Mesodermal cell (in vitro differentiated cells): ENCODE results near the gene IGF1R.

ENCODE experiments used
- H3K27ac ChIP-seq: 2 replicates; pipeline ENCODE4 v1.7.0; 2013; ENCODE audit warnings: mild to moderate bottlenecking, low read depth, low read length, moderate library complexity; ENCODE audit not compliant: severe bottlenecking
- H3K36me3 ChIP-seq: 2 replicates; pipeline ENCODE4 v1.7.1; 2013; ENCODE audit warnings: mild to moderate bottlenecking, low read length, moderate library complexity; ENCODE audit not compliant: control insufficient read depth, insufficient read depth
- H3K4me1 ChIP-seq: one replicate; pipeline ENCODE4 v1.7.1; 2013; ENCODE audit warnings: mild to moderate bottlenecking, low read length; ENCODE audit not compliant: insufficient read depth, control insufficient read depth, poor library complexity, severe bottlenecking
- H3K4me3 ChIP-seq: 2 replicates; pipeline ENCODE4 v1.7.0; 2013; ENCODE audit warnings: low read length, control low read depth, mild to moderate bottlenecking; ENCODE audit not compliant: insufficient read depth, poor library complexity, severe bottlenecking; ENCODE audit errors: extremely low read depth
- H3K9me3 ChIP-seq: 2 replicates; pipeline ENCODE4 v1.7.1; 2013; ENCODE audit warnings: mild to moderate bottlenecking, low read length, moderate library complexity; ENCODE audit not compliant: control insufficient read depth
- WGBS, 2 experiments: methylation state at CpG; one replicate each; pipeline ENCODE4 v1.1.5; 2013; ENCODE audit warnings: missing lambda C conversion rate in 2 of 2; ENCODE audit not compliant: insufficient coverage in 2 of 2; 5-methylcytosine and 5-hydroxymethylcytosine counted together

IGF1R gene

DNA sequence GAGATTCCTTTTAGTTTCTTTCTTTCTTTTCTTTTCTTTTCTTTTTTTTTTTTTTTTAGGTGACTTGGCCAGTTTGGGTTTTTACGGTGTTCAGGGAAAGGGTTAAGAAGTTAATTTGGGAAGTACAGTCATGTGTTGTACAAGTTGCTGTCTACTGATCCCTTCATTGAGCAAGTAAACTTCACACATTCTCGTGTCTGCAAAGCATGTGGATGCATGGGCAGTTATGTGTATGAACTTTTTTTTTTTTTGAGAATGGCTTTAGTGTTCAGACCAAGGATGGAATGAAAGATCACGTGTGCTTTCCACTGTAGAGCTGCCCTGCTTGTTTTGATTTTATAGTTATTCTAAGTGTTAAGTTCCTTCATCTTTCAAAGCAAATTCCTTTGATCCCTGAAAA, 227.0 kb downstream of the IGF1R start:
- WGBS, 2 experiments: 83% methylated on average over 3 of the region's 3 CpGs; no CpG with 5 or more reads in 1 of the 2 experiments
- no peaks in the 10 kb centered on the region for H3K9me3 ChIP-seq
- H3K36me3 ChIP-seq: peaks cover 11% of the 10 kb centered on the region
- peaks cover 87% of the 10 kb centered on the region for H3K4me1 ChIP-seq
- no peak overlapping the region for H3K4me3 ChIP-seq
- H3K27ac ChIP-seq: no peak overlapping the region

DNA sequence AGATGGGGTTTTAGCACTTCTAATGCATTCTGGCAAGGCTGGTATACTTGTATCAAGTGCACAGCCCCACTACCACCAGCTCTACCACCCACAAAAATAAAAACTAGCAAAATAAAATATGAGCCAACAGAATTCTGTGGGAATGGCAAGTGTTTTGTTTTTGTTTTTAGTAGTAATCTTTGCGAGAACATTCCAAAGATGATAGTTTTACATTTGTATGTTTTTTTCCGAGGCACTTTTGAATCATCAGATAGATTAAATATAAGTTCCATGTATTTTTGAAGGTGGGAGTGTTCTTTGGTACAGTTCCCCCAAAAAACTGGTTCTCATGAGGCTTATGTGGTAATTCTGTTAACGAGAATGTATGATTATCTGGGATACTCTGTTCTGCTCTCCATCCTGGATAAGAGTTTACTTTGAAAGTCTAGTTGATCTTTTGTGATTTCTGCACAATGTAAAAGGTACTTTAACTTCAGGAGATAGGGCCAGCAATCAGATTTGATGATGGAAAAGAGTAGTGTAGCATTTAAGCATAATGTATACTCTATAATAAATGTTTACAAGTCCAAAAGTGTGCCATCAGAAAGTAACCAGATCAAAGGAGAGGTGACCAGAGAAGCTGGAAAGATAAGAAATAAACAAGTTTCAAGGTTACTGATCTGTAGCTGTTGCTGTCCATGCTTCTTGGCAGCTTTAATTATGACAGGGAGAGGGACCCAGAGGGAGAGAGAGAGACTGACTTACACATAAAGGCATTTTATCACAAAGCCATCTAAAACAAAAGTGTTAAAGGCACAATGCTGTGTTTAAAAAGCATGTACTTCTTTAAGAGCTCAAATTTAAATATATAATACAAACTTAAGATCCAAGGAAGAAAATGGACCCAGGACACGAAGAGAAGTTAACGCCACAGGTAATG, 228.4 kb downstream of the IGF1R start:
- H3K27ac ChIP-seq: no peak overlapping the region
- H3K4me1 ChIP-seq: peaks cover 88% of the 10 kb centered on the region
- H3K9me3 ChIP-seq: no peaks in the 10 kb centered on the region
- H3K36me3 ChIP-seq: peaks cover 2% of the 10 kb centered on the region
- 100% methylated on average over 1 to 3 of the region's 5 CpGs for WGBS, 2 experiments
- no peak overlapping the region for H3K4me3 ChIP-seq

DNA sequence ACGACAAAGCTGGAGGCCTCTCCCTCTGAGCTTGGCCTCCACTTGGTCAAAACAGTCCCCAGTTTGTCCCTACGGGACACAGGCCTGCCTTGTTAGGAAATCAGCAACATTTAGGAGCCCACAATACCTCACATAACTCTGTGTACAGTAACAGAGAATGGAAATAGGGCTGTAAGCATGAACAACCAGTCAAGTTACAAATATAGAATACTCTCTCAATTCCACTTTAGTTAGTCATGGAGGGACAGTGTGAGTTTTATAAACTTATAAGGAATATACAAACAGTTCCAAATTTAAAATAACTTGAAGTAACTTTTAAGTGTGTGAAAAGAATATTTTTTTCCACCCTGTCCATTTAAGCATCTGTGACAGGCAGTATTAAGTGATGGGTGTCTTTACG, 229.8 kb downstream of the IGF1R start:
- Histone ChIP-seq H3K27ac (no peak overlapping the region), H3K4me3 (no peak overlapping the region), H3K4me1 (peaks cover 86% of the 10 kb centered on the region), H3K36me3 (no peaks in the 10 kb centered on the region), H3K9me3 (no peaks in the 10 kb centered on the region)
- 71 to 80% methylated on average over 1 of the region's 3 CpGs for WGBS, 2 experiments

DNA sequence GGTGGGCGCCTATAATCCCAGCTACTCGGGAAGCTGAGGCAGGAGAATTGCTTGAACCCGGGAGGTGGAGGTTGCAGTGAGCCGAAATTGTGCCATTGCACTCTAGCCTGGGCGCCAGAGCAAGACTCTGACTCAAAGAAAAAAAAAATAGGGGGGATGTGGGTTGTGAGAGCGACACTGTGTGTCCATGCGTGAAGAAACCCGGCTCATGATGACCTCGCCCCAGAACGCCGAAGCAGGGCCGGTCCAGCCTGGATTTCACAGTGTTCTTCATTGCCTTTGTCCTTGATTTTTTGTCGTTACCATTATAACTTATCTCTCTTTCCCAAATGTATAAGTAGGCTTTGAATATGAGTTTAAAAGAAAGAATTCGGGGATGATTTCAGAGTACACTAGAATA, 230.5 kb downstream of the IGF1R start:
- Histone ChIP-seq H3K4me1 (peaks cover 82% of the 10 kb centered on the region), H3K27ac (no peak overlapping the region), H3K9me3 (no peaks in the 10 kb centered on the region), H3K36me3 (no peaks in the 10 kb centered on the region), H3K4me3 (no peak overlapping the region)
- 91 to 92% methylated on average over 6 to 12 of the region's 14 CpGs for WGBS, 2 experiments

DNA sequence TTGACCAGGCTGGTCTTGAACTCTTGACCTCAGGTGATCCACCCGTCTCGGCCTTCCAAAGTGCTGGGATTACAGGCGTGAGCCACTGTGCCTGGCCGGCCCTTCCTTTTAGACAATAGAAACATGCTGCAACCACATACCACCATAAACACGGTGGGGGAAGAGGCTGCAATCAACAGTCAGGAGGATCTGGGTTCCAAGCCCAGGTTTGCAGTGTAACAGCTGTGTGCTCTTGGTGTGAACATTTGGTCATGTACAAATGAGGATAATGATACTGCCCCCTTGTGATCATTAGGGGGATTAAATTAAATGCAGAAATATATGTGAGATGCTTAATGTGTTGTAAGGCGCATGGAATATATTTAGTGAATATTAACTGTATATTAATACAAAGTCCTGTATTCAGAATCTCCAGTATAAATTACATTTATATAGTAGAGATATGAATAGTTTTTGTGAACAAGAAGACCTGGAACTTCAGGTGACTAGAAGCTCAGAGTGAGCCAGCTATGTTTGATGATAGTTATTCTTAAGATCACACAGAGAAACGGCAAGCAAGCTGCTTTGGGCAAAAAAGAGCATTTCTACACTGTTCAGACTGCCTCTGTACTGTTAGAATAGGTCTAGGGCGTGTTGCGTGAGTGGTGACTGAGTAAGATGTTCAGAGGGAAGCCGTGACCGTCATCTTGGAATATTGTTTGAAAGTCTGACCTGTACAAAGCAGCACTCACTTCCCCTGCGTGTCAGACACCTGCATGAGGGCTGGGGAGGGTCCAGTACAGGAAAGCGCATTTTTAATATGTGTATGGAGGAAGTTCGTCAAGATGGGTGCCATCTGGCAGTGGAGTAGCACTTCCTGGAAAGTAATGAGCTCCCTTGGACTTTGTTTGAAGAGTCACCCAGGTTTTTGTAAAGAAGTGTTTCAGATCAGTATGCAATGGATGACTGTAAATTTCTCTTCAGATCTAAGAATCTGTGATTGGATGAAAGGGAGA, 233.5 kb downstream of the IGF1R start:
- Histone ChIP-seq H3K36me3 (no peaks in the 10 kb centered on the region), H3K9me3 (no peaks in the 10 kb centered on the region), H3K4me1 (peaks cover 62% of the 10 kb centered on the region), H3K4me3 (no peak overlapping the region), H3K27ac (no peak overlapping the region)
- 89 to 95% methylated on average over 8 to 12 of the region's 14 CpGs for WGBS, 2 experiments

DNA sequence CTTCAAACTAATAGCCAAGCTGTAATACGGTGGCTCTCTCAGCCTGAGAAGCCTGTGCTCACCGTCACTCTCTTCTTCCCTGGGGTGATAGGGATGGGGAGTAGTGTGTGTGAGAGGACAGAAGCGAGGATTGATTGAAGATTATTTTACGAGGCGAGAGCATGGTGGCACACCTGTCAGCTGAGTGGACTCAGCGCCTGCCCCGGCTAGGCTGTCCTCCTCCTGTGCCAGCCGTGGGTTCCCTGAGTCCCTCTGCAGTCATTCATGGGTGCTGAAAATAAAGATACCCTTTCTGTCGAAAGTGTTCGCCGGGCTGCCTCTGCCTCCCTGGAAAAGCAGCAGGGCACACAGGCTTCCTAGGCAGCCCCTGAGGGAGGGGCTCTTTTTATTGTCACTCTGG, 235.1 kb downstream of the IGF1R start:
- Histone ChIP-seq H3K4me3 (no peak overlapping the region), H3K27ac (no peak overlapping the region), H3K4me1 (peaks cover 50% of the 10 kb centered on the region), H3K9me3 (no peaks in the 10 kb centered on the region), H3K36me3 (no peaks in the 10 kb centered on the region)
- WGBS, 2 experiments: 88% methylated on average over 9 to 10 of the region's 11 CpGs

DNA sequence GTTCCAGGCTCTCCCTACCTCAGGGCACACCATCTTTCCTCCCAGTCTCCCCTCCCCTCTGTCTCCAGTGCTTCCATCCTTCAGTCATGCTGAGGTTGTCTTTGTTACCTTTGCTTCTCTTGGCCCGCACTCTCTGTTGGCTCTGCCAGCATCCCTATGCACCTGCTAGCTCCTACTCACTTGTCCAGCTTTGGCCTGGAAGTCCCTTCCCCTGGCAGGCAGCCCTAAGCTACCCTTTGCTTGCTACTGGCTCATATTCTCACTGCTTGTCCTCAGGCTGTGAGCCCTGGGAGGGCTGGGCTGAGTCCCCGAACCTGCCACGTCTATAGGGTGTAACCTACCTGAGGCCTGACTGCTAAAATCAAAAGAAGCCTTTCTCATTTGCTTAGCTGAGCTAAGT, 236.6 kb downstream of the IGF1R start:
- WGBS, 2 experiments: 90 to 96% methylated on average over 2 to 3 of the region's 3 CpGs
- no peak overlapping the region for H3K27ac ChIP-seq
- no peak overlapping the region for H3K4me3 ChIP-seq
- peaks cover 52% of the 10 kb centered on the region for H3K4me1 ChIP-seq
- H3K36me3 ChIP-seq: no peaks in the 10 kb centered on the region
- H3K9me3 ChIP-seq: no peaks in the 10 kb centered on the region

DNA sequence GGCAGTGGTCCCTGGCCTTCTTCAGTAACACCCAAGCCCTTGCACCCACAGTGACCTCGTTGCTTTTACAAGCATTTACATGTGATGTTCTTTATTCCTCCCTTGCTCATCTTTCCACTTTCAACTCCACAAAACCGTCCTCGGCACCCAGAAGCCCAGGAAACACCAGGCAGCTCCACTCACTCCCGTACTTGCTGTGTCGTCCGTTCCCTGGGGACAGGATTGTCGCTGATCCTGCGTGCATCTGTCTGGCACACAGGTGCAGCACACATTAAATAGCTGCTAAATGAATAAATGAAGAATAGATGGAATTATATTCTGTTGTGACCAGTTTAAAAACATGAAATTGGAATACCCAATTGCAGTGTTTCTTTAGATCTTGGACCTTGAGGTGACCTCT, 239.6 kb downstream of the IGF1R start:
- no peak overlapping the region for H3K27ac ChIP-seq
- peaks cover 44% of the 10 kb centered on the region for H3K4me1 ChIP-seq
- 98 to 100% methylated on average over 5 to 7 of the region's 8 CpGs for WGBS, 2 experiments
- no peaks in the 10 kb centered on the region for H3K9me3 ChIP-seq
- peaks cover 22% of the 10 kb centered on the region for H3K36me3 ChIP-seq
- no peak overlapping the region for H3K4me3 ChIP-seq

DNA sequence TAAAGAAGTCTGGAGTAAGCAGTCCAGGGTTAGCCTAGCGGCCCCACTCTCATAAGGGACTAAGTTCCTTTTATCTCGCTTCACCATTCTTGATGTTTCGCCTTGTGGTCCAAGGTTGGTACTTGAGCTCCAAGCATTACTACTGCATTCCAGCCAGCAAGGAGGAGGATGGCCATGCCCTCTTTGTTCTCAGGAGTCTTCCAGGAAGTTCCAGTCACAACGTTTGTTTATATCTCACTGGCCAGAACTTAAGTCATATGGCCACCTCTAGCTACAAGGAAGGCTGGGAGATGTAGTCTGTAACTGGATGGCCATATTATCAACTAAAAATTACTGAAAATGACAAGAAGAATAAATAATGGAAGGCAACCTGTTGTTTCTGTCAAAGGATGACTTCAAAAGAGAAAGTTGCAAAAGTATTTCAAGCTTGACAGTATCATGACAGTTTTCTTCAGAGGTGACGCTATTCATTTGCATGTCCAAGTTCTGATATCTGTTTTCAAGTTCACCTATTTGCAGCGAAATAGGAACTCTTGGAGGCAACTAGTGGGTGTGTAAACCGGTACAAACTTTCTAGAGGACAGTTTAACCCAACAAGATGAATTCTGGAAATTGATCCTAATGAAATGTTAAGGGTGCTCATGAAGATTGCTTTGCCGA, 240.6 kb downstream of the IGF1R start:
- 87 to 94% methylated on average over 6 to 7 of the region's 8 CpGs for WGBS, 2 experiments
- H3K27ac ChIP-seq: no peak overlapping the region
- peaks cover 38% of the 10 kb centered on the region for H3K4me1 ChIP-seq
- no peak overlapping the region for H3K4me3 ChIP-seq
- H3K9me3 ChIP-seq: no peaks in the 10 kb centered on the region
- peaks cover 30% of the 10 kb centered on the region for H3K36me3 ChIP-seq

DNA sequence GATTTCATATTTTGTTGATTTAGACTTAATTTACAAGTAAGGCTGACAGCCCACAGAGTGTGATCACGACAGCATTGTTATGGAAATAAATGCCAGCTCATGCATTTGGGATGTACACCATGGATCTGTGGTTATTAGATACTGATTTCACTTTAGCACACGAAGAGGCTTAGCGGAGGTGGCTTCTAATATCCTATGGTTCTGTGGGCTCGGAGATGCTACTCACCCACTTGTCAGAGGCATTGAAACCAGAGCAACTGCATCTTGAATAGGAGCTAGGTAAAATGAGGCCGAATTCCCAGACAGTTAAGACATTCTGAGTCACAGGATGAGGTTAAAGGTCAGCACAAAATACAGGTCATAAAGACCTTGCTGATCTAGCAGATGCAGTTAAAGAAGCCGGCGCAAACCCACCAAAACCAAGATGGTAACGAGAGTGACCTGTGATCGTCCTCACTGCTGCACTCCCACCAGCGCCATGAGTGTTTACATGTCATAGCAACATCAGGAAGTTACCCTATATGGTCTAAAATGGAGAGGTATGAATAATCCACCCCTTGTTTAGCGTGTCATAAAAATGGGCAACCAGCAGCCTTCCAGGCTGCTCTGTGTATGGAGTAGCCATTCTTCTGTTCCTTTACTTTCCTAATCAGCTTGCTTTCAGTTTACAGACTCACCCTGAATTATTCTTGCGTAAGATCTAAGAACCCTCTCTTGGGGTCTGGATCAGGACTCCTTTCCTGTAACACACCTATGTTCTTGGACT, 241.8 kb downstream of the IGF1R start:
- Histone ChIP-seq H3K9me3 (no peaks in the 10 kb centered on the region), H3K27ac (peak overlapping the region; percentile 52), H3K36me3 (peaks cover 36% of the 10 kb centered on the region), H3K4me1 (peaks cover 39% of the 10 kb centered on the region), H3K4me3 (no peak overlapping the region)
- 86 to 93% methylated on average over 12 of the region's 12 CpGs for WGBS, 2 experiments
